ENCODE measurements around the gene LBHD2.

The LBHD2 gene

DNA sequence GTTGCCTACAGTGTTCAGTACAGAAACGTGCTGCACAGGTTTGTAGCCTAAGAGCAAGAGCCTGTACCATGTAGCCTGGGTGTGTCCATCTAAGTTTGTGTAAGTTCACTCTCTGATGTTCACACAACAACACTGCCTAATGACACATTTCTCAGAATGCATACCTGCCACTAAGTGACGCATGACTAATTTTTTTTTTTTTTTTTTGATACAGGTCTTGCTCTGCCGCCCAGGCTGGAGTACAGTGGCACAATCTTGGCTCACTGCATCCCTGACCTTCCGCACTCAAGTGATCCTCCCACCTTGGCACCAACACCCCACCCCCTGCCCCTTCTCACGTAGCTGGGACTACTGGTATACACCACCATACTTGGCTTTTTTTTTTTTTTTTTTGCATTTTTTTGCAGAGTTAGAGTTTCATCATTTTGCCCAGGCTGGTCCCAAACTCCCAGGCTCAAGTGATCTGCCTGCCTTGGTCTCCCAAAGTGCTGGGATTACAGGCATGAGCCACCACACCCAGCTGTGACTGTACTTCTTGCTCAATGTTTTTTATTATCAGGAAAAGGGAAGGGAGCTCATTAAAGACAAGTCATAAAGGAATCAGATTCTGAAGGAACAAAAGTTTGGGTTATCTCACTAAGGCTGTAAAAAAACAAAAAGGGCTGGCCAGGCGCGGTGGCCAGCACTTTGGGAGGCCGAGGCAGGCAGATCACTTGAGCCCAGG lies 16.6 kb upstream of the LBHD2 start:
- Histone ChIP-seq H3K4me1 (ENCODE audit: control insufficient read depth, insufficient read depth, low read length, poor library complexity, severe bottlenecking) (no peaks in the 10 kb centered on the region), H3K27ac (ENCODE audit: insufficient read depth, low read length, poor library complexity, severe bottlenecking) (no peak overlapping the region)

DNA sequence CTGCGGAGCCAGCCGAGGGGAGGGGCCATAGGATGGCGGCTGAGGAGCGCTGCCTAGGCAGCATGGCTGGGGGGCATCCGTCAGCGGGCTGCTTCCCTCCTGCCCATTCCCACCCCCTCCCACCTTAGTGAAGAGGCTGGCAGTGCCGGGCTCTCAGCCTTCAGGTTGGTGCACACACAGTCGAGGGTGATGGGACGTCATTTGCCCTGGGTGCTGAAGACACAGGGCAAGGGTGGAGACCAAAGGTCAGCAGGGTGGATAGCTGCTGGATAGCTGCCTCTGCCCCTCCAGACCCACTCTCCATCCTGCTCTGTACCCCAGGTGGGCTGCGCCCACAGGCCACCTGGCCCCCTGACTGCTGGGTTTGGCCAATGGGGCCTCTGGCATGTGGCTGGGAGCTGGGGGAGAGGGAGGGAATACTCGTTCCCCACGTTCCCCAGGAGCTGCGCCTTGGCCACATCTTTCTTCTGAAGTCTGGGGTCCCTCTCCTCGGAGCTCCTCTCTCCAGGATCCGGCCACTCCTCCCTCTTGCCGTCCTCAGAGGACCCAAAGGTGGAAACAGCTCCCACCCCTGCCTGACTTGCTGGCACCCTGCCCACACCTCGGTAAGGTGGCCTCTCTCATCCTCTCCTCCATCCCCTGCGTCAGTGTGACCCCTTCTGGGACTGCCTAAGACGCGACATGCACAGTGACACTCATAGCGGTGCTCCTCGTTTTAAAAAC lies 15.5 kb upstream of the LBHD2 start:
- Histone ChIP-seq H3K27me3 (replicated peaks; ENCODE audit: control insufficient read depth, insufficient read depth, low read length, poor library complexity, severe bottlenecking) (peaks cover 3% of the 10 kb centered on the region), H3K27ac (ENCODE audit: insufficient read depth, low read length, poor library complexity, severe bottlenecking) (no peak overlapping the region), H3K4me3 (ENCODE audit: insufficient read depth, low read depth, low read length, poor library complexity, severe bottlenecking) (no peak overlapping the region), H3K36me3 (ENCODE audit: control insufficient read depth, insufficient read depth, low read length) (no peaks in the 10 kb centered on the region), H3K9me3 (ENCODE audit: control insufficient read depth, low read length) (no peaks in the 10 kb centered on the region), H3K4me1 (ENCODE audit: control insufficient read depth, insufficient read depth, low read length, poor library complexity, severe bottlenecking) (no peaks in the 10 kb centered on the region)
- no peak for DNase-seq

More for the DNA sequence above, 16.6 kb upstream of the LBHD2 start:
- Histone ChIP-seq H3K4me3 (ENCODE audit: insufficient read depth, low read depth, low read length, poor library complexity, severe bottlenecking) (no peak overlapping the region), H3K36me3 (ENCODE audit: control insufficient read depth, insufficient read depth, low read length) (no peaks in the 10 kb centered on the region), H3K9me3 (ENCODE audit: control insufficient read depth, low read length) (no peaks in the 10 kb centered on the region), H3K27me3 (replicated peaks; ENCODE audit: control insufficient read depth, insufficient read depth, low read length, poor library complexity, severe bottlenecking) (peaks cover 3% of the 10 kb centered on the region)
- DNase-seq: no peak

DNA sequence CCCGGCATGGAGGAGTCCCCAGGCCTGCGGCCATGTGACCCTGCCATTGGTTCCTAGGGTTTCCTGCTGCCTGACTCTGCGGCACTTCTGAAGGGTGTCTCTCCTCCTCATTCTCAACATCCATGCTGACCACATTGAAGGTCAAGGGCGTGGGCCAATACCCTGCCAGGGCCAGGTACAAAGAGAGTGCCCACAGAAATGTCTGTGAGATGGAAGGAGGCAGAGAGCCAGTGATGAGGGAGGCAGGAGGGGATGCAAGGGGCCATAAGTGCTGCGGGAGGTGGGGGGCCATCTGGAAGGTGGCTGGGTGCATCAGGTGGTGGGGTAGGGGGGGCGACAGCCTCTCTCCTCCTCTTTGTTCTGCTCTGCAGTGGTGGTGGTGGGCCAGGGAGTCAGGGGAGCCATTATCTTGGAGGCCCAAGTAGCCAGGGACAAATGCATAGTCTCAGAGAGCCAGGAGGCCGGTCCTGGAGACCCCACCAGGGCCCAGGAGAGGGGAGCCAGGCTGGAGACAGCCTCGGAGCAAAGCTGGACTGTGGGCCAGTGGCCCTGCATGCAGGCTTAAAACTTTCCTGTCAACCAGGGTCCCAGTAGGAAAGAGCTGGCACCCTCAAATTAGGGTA lies 13.6 kb upstream of the LBHD2 start:
- Histone ChIP-seq H3K36me3 (ENCODE audit: control insufficient read depth, insufficient read depth, low read length) (no peaks in the 10 kb centered on the region), H3K4me1 (ENCODE audit: control insufficient read depth, insufficient read depth, low read length, poor library complexity, severe bottlenecking) (peaks cover 5% of the 10 kb centered on the region), H3K9me3 (ENCODE audit: control insufficient read depth, low read length) (no peaks in the 10 kb centered on the region), H3K27ac (ENCODE audit: insufficient read depth, low read length, poor library complexity, severe bottlenecking) (no peak overlapping the region), H3K4me3 (ENCODE audit: insufficient read depth, low read depth, low read length, poor library complexity, severe bottlenecking) (no peak overlapping the region), H3K27me3 (replicated peaks; ENCODE audit: control insufficient read depth, insufficient read depth, low read length, poor library complexity, severe bottlenecking) (peaks cover 3% of the 10 kb centered on the region)
- DNase-seq: no peak

DNA sequence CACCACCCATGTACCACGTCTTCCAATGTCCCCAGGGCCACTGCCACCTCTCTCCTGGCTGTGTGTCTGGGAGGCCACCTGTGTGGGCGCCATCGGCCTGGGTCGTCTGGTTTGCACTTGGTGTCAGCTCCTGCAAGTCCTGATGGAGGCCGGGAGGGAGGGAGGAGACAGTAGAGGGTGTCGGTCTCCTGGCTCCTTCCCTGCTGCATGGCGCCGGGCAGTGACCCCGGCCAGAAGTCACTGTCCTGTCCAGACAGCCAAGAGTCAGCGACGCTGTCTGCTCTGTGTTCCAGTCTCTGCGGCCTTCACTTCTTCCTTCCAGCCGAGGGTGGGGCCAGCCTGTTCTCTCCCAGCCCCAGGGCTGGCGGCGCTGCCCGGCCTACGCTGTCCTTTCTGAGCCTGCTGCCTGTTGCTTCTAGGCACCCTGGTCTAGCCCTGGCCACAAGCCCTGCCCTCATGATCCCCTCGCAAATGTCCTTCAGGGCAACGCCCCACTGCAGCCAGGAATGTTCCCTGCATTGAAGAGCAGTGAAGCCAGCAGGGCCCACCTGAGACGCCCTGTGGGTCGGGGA lies 13.0 kb upstream of the LBHD2 start:
- peaks cover 8% of the 10 kb centered on the region for H3K4me1 ChIP-seq (ENCODE audit: control insufficient read depth, insufficient read depth, low read length, poor library complexity, severe bottlenecking)
- H3K27ac ChIP-seq (ENCODE audit: insufficient read depth, low read length, poor library complexity, severe bottlenecking): no peak overlapping the region
- DNase-seq: no peak
- no peaks in the 10 kb centered on the region for H3K9me3 ChIP-seq (ENCODE audit: control insufficient read depth, low read length)
- H3K36me3 ChIP-seq (ENCODE audit: control insufficient read depth, insufficient read depth, low read length): no peaks in the 10 kb centered on the region
- H3K4me3 ChIP-seq (ENCODE audit: insufficient read depth, low read depth, low read length, poor library complexity, severe bottlenecking): no peak overlapping the region
- H3K27me3 ChIP-seq (replicated peaks; ENCODE audit: control insufficient read depth, insufficient read depth, low read length, poor library complexity, severe bottlenecking): peaks cover 3% of the 10 kb centered on the region

DNA sequence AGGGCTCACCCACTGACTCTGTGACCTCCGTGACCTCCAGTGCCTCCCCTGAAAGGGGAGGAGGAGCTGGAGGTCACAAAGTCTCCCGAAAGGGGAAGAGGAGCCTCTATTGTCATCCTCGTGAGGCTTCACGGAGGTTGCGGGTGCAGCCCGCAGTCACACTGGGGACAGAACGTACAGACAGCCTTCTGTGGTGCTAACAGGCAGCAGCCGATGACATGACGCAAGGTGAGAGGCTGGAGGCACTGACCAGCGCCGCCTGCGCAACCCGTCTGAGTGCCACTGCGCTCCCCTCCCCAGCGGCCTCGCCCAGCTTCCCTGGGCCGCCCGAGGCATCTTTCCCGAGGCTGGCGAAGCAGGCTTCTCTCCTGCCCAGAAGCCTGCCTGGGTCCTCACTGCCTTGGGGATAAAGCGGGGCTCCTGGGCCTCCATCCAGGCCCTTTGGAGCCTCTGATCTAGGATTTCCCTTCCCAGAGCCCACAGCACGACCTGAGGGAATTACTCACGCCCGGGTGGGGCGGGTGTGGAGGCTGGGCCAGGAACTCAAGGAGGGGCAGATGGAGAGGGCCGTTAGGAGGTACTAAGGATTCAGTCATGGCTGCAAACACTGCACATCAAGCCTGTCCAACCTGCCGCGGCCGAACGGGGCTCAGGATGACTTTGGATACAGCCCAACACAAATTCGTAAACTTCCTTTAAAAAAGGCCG lies 12.3 kb upstream of the LBHD2 start:
- Histone ChIP-seq H3K27ac (ENCODE audit: insufficient read depth, low read length, poor library complexity, severe bottlenecking) (no peak overlapping the region), H3K9me3 (ENCODE audit: control insufficient read depth, low read length) (no peaks in the 10 kb centered on the region), H3K27me3 (replicated peaks; ENCODE audit: control insufficient read depth, insufficient read depth, low read length, poor library complexity, severe bottlenecking) (peaks cover 3% of the 10 kb centered on the region), H3K4me1 (ENCODE audit: control insufficient read depth, insufficient read depth, low read length, poor library complexity, severe bottlenecking) (peaks cover 8% of the 10 kb centered on the region), H3K36me3 (ENCODE audit: control insufficient read depth, insufficient read depth, low read length) (no peaks in the 10 kb centered on the region), H3K4me3 (ENCODE audit: insufficient read depth, low read depth, low read length, poor library complexity, severe bottlenecking) (no peak overlapping the region)
- DNase-seq: no peak

DNA sequence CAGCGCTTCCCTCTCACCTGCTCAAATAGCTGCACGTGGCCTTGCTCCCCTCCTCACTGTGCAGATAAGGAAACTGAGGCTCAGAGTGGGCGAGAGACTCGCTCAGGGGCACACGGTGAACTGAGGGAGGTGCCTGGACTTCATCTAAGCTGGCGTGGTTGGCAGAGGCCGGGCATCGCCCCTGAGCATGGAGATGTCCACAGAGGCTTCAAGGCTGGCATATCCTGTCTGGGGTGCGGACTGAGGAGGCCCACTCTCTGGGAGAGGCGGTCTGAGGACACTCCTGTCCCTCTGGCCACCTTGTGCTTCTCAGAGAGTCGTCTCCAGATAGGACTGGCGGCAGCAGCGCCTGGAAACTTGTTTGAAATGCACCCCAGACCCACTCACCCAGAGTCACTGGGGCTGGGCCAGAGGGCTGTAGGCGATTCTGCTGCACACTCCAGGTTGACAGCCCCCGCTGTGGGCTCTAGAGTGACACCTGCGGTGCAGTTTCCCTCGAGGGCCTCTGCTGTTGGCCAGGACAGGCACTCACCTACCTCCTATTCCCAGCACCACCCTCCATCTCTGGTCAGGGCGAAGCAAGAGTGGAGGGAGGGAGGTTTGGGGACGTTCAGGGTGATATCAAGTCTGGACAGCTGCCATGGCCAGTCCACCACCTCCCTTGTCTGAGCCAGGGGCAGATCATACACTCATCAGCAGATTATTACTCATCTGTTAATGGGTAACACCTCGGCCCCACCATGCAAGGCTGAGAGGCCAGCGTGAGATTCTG lies 11.2 kb upstream of the LBHD2 start:
- H3K27ac ChIP-seq (ENCODE audit: insufficient read depth, low read length, poor library complexity, severe bottlenecking): no peak overlapping the region
- no peaks in the 10 kb centered on the region for H3K36me3 ChIP-seq (ENCODE audit: control insufficient read depth, insufficient read depth, low read length)
- peaks cover 8% of the 10 kb centered on the region for H3K4me1 ChIP-seq (ENCODE audit: control insufficient read depth, insufficient read depth, low read length, poor library complexity, severe bottlenecking)
- no peaks in the 10 kb centered on the region for H3K9me3 ChIP-seq (ENCODE audit: control insufficient read depth, low read length)
- peaks cover 3% of the 10 kb centered on the region for H3K27me3 ChIP-seq (replicated peaks; ENCODE audit: control insufficient read depth, insufficient read depth, low read length, poor library complexity, severe bottlenecking)
- no peak overlapping the region for H3K4me3 ChIP-seq (ENCODE audit: insufficient read depth, low read depth, low read length, poor library complexity, severe bottlenecking)
- DNase-seq: no peak

DNA sequence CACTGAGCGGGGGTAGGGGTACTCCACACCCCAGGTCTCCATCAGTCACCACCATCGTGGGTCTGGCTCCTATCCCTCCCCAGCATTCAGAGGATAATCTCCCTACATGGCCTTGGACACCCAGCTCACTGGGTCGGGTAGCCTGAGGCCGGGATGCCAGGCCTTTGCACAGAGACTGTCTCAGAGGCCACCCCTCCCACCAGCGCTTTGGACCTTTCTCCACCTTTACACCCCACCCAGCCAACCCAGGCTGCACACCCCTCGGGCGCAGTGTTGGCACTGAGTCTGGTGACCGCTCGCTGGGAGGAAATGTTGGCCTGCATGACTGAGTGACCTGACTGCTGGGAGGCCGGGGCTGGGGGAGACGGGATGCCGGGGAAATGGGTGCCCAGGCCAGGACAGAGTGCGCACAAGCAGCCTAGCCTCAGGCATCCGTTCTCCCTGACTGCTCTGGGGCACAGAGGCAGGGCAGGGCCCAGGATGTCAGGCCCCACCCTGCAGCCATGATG lies 10.6 kb upstream of the LBHD2 start:
- Histone ChIP-seq H3K4me1 (ENCODE audit: control insufficient read depth, insufficient read depth, low read length, poor library complexity, severe bottlenecking) (peaks cover 8% of the 10 kb centered on the region), H3K9me3 (ENCODE audit: control insufficient read depth, low read length) (no peaks in the 10 kb centered on the region), H3K27me3 (replicated peaks; ENCODE audit: control insufficient read depth, insufficient read depth, low read length, poor library complexity, severe bottlenecking) (peaks cover 1% of the 10 kb centered on the region), H3K36me3 (ENCODE audit: control insufficient read depth, insufficient read depth, low read length) (no peaks in the 10 kb centered on the region), H3K27ac (ENCODE audit: insufficient read depth, low read length, poor library complexity, severe bottlenecking) (no peak overlapping the region), H3K4me3 (ENCODE audit: insufficient read depth, low read depth, low read length, poor library complexity, severe bottlenecking) (no peak overlapping the region)
- DNase-seq: no peak

DNA sequence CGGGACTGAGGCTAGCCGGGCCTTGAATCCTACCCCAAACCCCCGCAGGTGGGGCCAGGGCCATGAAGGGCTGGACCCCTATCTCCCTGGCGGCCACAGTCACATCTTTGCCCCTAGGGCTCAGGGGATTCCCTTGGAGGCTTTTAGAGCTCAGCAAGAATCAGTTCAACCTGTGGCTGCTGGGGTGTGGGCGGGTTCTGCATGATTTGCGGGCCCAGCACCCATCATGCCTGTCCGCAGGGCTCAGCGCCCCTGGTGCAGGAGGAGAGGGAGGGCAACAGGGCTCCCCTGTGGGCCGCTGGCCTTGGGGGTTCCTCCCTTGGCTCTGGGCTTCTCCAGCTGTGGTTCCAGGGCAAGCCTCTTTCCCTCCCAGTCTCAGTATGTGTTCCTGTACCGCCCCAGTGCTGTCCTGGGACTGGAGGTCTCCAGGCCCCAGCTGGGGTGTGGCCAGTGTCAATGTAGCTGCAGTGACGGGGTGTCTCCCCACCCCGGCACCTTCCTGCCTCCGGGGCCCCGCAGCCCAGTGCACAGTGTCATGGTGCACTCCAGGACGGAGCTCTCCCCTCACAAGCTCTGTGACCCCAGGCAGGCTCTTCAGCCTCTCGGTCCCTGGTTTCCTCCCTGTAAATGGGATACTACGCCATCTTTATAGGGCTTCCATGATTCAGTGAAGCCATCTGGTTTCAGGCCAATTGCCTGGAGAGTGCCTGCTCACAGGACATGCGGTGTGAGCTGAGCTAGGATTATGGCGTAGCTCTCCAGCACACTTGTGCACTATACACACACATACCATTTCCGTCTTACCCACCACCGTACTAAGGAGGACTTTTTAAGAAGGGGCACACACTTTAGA lies 9.9 kb upstream of the LBHD2 start:
- Histone ChIP-seq H3K36me3 (ENCODE audit: control insufficient read depth, insufficient read depth, low read length) (no peaks in the 10 kb centered on the region), H3K4me3 (ENCODE audit: insufficient read depth, low read depth, low read length, poor library complexity, severe bottlenecking) (no peak overlapping the region), H3K4me1 (ENCODE audit: control insufficient read depth, insufficient read depth, low read length, poor library complexity, severe bottlenecking) (peaks cover 8% of the 10 kb centered on the region), H3K9me3 (ENCODE audit: control insufficient read depth, low read length) (no peaks in the 10 kb centered on the region), H3K27ac (ENCODE audit: insufficient read depth, low read length, poor library complexity, severe bottlenecking) (no peak overlapping the region), H3K27me3 (replicated peaks; ENCODE audit: control insufficient read depth, insufficient read depth, low read length, poor library complexity, severe bottlenecking) (no peaks in the 10 kb centered on the region)
- no peak for DNase-seq
